NCI-H2171 treated with DMSO at 0.1 percent for 48 hours (cell line): ENCODE measurements around the gene TTC39B.

Experiments
- DNase-seq: peaks from one replicate; lab custom pipeline; 2025; lab: John Stamatoyannopoulos, UW

The TTC39B gene

GRCh38 chr9:15225564-15226126 lies 81.4 kb downstream of the TTC39B start:
- no peak for DNase-seq

DNA sequence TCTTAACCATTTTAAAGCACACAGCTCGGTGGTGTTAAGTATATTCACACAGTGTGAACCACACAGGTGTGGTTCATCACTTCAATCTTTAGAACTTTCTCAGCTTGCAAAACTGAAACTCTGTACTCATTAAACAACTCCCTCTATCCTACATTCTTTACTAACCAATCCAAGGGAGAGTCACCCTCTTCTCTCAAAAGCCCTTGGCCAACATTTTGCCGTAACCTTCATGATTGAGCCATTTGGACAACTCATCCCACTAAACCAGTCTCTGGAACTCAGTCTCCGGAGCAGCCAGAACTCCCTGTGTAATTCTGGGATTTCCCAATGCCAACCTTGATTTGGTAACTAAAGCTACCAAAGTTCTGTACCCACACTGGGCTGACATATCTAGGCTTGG lies 84.7 kb downstream of the TTC39B start:
- no peak for DNase-seq

- DNase-seq = no peak
These were observed 85.3 kb downstream of the TTC39B start for GRCh38 chr9:15221746-15222145.

GRCh38 chr9:15220658-15221318 lies 86.2 kb downstream of the TTC39B start:
- DNase-seq = no peak

- no peak for DNase-seq
These were observed 87.5 kb downstream of the TTC39B start for GRCh38 chr9:15219546-15219945.

- no peak for DNase-seq
These were observed 88.0 kb downstream of the TTC39B start for GRCh38 chr9:15218994-15219393.

- no peak for DNase-seq
These were observed 93.8 kb downstream of the TTC39B start for GRCh38 chr9:15213249-15213648.

DNA sequence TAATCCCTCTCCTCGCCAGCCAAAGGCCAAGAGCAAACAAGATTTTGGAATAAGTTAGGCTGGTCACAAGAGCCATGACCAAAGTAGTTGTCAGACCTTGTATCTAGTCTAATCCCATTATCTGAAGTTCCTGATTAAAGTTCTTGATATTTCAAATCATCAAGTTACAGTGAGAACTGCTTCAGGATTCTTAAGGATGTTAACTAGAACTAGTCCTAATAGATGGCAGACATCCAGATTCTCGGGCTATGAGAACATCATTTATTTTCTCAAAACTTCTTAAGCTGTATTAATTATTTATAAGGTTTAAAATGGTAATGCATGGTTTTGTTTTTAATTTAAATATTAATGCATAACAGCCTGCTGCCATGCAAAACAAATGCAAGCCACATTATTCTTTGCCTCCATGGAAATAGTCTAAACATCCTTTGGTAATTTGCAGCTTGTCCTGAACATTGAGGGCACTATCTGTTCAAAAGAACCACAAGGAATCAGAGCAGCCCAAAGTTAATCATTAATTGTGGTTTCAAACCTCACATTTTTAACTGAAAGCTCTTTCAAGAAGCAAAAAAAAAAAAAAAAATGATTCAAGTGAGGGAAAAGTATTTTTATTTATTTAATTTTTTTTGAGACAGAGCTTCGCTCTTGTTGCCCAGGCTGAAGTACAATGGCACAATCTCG lies 95.1 kb downstream of the TTC39B start:
- DNase-seq = no peak

- DNase-seq = peak; percentile 34
These were observed 95.7 kb downstream of the TTC39B start for GRCh38 chr9:15211160-15211814.

- DNase-seq = no peak
These were observed 99.9 kb downstream of the TTC39B start for GRCh38 chr9:15206903-15207696.

DNA sequence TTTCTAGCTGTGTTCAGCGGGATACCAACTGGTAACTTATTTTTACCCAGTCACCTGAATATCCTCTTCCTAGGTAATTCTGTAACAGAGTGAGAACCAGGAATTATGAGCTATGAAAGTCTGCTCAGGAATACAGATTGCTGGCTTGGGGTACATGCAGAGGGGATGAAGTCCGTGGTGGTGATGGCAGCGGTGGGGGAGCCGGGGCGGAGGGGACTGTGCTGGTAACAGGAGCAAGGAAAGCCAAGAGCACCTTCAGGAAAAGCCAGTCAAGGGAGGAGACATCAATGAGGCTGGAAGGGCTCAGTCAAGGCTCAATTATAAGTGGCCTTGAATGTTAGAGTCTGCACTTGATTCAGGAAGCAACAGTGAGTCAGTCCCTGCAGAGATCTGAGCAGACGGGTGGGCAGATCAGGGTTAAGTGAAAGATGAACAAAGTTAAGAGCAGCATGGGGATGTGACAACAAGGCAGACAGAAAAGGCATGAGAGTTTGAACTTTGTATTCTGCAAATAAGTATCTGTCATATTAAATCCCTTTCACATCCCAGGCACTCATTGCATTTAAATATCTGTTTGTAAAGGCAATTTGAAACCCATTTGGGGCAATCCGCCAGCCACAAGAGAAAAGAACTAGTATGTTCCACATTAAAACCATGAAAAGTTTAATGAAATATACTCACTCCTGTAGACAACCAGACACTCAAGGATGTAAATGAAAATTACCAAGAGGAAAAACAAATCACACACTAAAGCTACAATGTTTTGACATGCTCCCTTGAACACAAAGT lies 101.2 kb downstream of the TTC39B start:
- DNase-seq = no peak

- DNase-seq = no peak
These were observed 103.4 kb downstream of the TTC39B start for GRCh38 chr9:15203581-15203980.

GRCh38 chr9:15200111-15200510 lies 106.9 kb downstream of the TTC39B start:
- DNase-seq = no peak

DNA sequence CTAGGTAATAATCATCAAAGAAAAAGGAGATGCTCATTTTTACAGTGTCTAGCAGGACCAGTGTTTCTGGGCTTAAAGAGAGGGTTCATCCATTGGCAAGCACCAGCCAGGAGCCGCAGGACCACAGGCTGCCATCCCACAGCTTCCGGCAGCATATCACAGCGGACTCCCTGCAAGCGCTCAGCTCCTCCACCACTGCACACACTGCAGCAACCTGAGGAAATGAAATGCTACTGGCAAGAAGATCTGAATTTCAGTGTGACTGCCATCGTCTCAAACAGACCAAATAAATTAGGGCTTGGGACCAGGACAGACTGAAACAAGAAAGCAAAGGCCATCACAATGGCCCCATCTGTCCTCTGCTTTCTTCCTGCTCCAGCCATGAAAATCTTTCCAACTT lies 114.2 kb downstream of the TTC39B start:
- DNase-seq = no peak

DNA sequence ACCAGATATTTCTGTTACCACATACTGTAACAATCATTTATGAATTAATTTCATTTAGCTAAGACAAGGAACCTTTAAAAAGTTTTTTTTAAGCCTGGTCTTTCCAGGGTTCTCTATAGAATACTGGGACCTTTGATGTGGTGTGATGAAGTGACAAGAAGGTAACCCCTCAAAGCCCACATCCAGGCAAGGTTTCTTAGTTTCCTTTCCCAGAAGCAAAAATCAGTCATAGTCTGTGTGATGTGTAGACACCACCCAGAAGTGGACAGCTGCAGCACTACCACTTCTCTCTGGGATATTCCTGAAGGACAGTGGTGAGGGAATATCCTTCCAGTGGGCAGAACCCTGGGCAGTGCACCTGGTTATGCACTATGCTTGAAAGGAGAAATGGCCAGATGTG lies 115.6 kb downstream of the TTC39B start:
- no peak for DNase-seq

DNA sequence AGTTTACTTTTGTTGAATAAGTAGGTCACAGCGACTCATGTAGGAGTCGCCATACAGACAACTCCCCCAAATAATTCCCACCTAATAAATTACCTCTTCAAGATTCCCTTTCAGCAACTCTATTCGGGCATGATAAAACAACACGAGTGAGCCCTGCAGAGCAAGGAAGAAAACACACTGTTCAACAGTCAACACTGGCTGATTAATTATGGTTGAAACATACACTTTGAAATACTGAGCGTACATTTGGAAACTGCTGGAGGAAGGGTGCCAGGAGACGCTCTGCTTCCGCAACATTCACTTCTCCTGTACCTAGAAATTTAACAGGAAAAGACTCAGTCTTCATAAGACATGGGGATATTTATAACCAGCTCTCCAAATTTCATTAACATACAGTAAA lies 117.5 kb downstream of the TTC39B start:
- DNase-seq = no peak

- no peak for DNase-seq
These were observed 119.4 kb downstream of the TTC39B start for GRCh38 chr9:15187589-15187988.

DNA sequence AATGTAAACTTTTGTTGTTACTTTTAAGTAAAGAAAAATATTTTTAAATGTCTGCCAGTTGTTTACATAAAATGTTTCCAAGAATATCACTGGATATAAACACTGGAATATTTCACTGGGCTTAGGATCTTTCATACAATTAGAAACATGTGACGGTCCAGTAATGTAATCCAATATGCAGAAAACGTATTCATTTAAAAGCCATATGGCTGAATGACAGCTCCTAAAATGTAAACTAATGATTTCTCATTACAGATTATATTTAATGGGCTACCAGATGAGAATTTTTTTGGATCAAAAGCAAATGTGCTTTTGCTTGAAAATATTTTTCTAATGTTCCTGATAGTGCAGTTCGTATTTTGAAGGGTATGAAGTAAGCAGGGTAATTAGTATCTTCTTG lies 124.3 kb downstream of the TTC39B start:
- peak; percentile 77 for DNase-seq

DNA sequence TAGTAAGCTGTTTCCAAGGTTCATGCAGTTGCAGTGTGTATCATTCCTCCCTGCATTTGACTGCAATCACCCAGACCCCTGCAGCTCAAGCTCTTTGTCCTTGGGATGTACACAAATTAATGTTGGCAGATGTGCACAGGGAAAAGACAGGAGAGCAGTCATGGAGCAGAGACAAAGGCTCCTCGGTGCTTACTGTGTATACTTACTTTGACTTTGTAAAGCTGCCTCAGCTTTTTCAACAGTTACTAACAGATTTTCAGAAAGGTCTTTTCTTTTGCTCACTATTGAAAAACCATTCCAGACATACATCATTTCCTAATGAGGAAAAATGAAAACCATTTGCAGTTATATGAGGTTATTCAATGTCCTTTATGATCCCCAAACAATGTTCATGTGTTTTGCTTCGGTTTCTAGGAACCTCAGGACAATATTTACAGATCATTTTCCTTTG lies 124.9 kb downstream of the TTC39B start:
- DNase-seq = peak; percentile 66

DNA sequence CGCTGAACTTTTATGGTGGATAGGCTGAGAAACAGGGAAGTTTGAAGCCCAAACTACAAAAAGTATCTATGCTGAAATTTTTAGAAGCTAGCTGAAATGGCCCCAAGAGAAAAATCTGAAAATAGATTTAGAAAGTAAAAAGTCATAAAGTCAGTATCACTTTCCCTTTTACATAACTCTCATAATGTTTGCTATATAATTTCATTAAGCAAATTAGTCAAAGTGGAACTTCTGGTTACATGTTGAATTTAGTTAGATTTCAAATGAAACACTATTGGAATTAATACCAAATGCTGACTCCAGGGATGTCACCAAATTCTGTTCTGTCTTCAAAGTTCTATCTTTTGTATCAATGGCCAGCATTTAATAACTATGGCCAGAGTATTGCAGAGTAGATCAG lies 126.9 kb downstream of the TTC39B start:
- no peak for DNase-seq

DNA sequence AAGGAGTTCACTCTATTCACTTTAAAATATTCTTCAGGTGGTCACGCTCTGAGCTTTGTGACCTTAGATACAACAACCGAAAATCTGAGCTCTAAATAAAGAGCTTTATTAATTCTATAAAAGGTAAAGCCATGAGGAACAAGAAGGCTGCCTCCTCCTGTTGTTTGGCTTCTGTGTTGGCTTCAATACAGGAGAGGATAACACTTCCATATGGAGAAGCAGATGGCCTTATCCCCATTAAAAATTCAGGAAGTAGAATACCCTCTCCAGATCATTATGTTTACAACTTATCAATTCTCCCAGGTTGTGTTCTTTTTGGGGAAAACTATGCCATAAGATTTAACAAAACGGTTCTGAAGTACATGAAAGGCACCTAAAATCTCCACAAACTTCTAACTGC lies 128.4 kb downstream of the TTC39B start:
- peak; percentile 82 for DNase-seq
